D721Med (cell line): ENCODE results near the gene DDX19B.
A peak's percentile ranks its signal among the peaks of the same experiment; 100 is the strongest.
"Not testable (repeated sequence)": the region's sequence is repeated elsewhere in the genome, so short reads cannot be mapped to it uniquely, and the experiment has no call there.

Source experiments
- DNase-seq: peaks from one replicate; pipeline ENCODE4 v3.0.0; 2011; ENCODE audit warnings: low spot score; ENCODE audit not compliant: insufficient read length
- FAIRE-seq: peaks from 2 replicates; lab custom pipeline; 2011; peaks lifted over from hg19 to GRCh38; lab: Jason Lieb, UNC
- CTCF ChIP-seq: IDR thresholded peaks from 2 replicates; pipeline ENCODE4 v1.5.1; 2012; ENCODE audit warnings: mild to moderate bottlenecking, control low read depth; ENCODE audit not compliant: insufficient read depth; ENCODE audit errors: missing control alignments

Gene DDX19B

GRCh38 chr16:70370145-70370544, 71.2 kb downstream of the DDX19B start:
- not testable (repeated sequence) for FAIRE-seq, DNase-seq
- peak; percentile 42 for TF ChIP-seq CTCF

GRCh38 chr16:70370924-70371323, 71.9 kb downstream of the DDX19B start:
- FAIRE-seq (no peak), DNase-seq (no peak)
- no peak for TF ChIP-seq CTCF

- no peak for TF ChIP-seq CTCF
- DNase-seq (no peak), FAIRE-seq (no peak)
Measured at GRCh38 chr16:70372921-70373728, 74.1 kb downstream of the DDX19B start.

- no peak for DNase-seq
- FAIRE-seq: no peak
Measured at GRCh38 chr16:70374213-70374612, 75.2 kb downstream of the DDX19B start.

GRCh38 chr16:70375636-70376611, 76.9 kb downstream of the DDX19B start:
- no peak for TF ChIP-seq CTCF
- FAIRE-seq (no peak), DNase-seq (no peak)

More at GRCh38 chr16:70374213-70374612, 75.2 kb downstream of the DDX19B start:
- TF ChIP-seq CTCF: no peak

- TF ChIP-seq CTCF: no peak
- DNase-seq (no peak), FAIRE-seq (no peak)
Measured at GRCh38 chr16:70377782-70378181, 78.8 kb downstream of the DDX19B start.
